ENCODE data around the gene ACAA2.

ACAA2 gene

DNA sequence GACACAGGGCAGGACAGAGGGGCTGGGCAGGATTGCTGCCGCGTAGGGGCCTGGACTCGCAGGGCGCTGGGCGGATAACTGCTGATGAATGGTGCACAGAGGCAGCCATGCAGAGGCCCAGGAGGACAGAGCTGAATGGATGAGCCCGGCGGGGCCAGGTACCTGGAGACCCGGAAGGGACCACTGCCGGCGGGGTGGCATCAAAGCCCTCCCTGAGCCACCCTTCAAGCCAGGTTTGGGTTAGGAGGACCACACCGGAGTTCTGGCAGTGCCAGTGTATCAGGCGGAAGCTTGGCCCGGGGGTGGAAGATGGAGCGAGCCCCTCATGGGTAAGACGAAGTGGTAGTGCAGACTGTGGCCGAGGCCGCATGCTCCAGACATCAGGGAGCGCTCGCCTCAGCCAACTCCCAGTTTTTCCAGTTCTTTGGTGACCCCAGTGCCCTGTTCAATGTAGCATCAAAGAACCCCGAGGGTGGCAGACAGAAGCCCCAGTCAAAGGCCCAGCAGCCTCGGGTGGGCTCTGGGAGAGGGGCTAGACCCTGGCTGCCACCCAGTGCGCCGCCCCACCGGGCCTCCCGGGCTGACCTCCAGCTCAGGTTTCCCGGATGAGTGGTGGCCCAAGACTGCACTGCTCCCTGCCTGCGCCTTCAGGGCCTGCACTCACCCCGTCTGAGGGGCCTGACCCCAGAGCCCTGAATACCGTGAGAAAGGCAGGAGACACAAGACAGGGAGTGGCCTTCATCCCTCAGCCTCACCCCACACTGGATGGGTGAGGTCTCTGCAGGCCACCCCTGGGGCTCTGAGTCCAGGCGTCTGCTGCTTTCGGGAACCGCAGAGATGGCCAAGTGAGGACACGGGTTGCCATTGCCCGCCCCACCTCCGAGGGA lies 50.9 kb downstream of the ACAA2 start:
- no peak for DNase-seq

GRCh38 chr18:49761771-49762170 lies 51.6 kb downstream of the ACAA2 start:
- no peak for DNase-seq

- DNase-seq: no peak
Observed at GRCh38 chr18:49758263-49758610, 55.1 kb downstream of the ACAA2 start.

- peak in 1 of 2 experiments; percentile 9 for DNase-seq
Observed at GRCh38 chr18:49757513-49758262, 55.6 kb downstream of the ACAA2 start.

GRCh38 chr18:49756671-49757362 lies 56.5 kb downstream of the ACAA2 start:
- no peak for DNase-seq

- DNase-seq: no peak
Observed at GRCh38 chr18:49756135-49756534, 57.2 kb downstream of the ACAA2 start.

GRCh38 chr18:49755489-49755888 lies 57.8 kb downstream of the ACAA2 start:
- DNase-seq: no peak

GRCh38 chr18:49754866-49755265 lies 58.5 kb downstream of the ACAA2 start:
- no peak for DNase-seq

DNA sequence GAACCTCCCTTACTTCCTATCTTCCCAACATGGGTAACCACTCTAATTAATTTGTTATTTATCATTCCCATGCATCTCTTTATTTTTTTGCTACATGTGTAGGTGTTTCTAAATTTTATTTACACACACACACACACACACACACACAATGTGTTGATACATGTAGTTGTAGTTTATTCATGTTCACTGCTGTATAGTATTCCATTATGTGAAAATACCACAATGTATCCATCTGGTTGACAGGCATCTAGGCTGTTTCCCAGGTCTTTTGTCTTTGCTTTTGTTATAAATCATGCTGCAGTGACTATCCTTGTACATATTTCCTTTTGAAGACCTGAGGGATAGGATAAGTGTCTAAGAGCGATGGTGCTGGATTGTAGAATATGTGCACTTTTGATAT lies 59.7 kb downstream of the ACAA2 start:
- DNase-seq: no peak

DNA sequence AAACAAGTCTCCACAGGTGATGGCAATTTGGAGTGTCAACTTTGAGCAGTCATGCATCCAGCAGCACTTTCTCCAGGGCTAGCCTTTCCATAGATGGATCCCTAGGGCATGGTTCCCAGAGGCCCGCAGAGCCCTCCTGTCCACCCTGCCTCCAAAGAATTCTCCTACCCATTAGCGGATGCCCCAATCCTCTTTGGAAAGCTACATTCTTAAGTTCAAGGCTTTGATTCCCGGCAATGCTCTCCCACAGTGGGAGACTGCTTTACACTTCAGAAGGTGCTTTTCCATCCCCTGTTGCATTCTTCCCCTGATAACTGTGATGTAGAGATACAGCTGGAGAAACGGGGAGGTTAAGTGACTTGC lies 61.3 kb downstream of the ACAA2 start:
- no peak for DNase-seq

DNA sequence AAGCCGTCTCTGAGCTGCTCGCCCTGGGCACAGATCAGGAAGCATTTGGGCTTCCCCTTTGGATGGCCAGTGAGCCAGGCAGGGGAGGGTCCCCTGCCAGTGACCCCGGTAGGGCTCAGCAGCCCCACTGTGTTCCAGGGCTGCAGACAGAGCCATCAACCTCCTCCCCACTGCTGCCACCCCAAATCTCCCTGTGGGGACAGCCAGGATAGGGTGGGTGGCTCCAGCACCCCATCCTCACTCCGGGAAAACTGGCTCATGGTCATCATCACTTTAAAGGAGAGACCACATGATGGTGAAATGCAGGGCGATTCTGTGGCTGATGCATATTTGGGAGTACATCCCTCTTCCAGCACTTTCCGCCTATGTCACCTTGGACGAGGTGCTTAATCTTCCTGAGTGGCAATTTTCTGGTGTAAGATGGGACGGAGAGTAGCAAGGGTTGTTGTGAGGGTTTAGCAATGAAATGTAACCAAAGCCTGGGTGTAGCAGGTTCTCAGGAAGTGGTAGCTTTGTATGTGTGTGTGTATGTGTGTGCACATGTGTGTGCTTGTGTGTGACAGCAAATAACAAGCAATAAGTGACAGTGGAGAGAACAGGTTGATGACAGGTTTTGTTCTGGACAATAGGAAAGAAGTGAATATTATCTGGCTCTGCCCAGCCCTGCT lies 61.8 kb downstream of the ACAA2 start:
- no peak for DNase-seq

GRCh38 chr18:49749563-49749962 lies 63.8 kb downstream of the ACAA2 start:
- DNase-seq: no peak

DNA sequence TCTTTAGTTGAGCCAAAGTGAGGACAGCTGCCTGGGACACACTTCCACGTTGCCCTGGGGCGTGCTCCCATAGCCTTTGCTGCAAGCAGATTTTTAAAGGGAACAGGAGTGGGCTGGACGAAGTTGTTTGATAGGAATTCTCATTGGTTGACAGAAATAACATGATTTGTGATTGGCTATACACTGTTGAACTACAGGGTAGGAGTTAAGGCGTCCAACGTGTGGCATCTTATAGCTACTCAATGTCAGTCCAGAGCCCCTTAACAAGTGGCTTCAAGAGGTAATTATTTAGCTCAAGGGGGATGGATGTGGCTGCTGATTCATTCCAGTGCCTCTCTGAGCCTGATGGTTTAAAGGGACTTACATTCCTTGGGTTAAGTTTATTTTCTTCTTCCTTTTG lies 65.5 kb downstream of the ACAA2 start:
- DNase-seq: no peak

- DNase-seq: no peak
Observed at GRCh38 chr18:49745045-49746014, 68.0 kb downstream of the ACAA2 start.

- no peak for DNase-seq
Observed at GRCh38 chr18:49744376-49745008, 68.8 kb downstream of the ACAA2 start.

GRCh38 chr18:49743117-49743567 lies 70.2 kb downstream of the ACAA2 start:
- DNase-seq: no peak

DNA sequence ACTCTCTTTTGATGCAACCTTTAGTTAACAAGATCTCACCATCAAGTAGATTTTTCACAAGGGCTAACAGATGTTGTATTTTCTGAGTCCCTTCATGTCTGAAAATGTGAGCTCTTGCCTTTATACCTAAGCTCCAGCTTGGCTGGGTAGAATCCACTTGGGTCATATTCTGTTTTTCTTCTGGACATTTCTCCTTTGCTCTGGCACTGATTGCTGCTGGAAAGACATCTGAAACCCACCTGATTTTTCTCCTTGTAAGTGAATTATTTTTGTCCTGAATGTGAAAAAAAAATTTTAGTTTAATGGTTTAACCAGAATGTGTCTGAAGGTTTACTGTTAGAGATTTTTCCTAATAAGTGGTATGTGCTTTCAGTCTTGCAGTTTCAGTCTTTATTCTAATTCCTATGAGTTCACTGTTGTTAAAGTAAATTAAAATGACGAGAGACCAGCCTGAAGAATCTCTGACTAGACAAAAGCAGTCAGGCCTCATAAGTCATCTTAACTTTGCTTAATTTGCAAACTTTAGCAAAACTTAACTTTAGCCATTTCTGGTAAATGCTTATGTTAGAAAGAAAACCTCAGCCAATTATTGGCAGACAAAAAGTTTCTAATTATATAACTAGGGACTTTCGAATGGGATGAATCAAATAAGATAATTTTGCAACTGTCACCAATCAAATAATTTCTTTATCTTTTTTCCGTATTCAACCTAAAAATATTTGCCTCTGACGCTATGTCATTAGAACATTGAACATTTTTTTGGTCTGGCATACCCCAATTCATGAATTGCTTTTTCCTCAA lies 70.8 kb downstream of the ACAA2 start:
- DNase-seq: no peak

GRCh38 chr18:49739275-49739674 lies 74.1 kb downstream of the ACAA2 start:
- DNase-seq: no peak

GRCh38 chr18:49738721-49739120 lies 74.6 kb downstream of the ACAA2 start:
- no peak for DNase-seq

DNA sequence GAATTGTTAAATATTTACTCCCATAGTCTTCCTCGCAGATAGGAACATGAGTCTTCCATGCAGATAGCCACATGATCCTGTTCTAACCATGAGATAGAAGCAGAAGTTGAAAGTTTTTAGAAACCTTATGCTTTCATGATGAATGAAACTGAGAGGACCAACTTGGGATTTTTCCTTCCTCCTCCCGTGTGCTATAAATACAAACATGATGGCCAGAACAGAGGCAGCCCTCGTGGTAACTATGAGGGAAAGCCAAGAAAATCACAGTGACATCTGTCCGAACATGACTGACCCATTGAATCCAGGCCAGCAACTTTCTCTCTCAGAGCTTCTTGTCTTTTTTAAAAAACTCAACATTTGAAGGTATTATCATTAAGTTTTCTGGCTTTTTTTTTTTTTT lies 78.5 kb downstream of the ACAA2 start:
- DNase-seq: no peak

Measured in activated CD4-positive, alpha-beta T cell treated with anti-CD3 and anti-CD28 coated beads, Interleukin-2, amount 50 U/mL, for 48 hours (primary cell).